ENCODE results near the gene ATOH8. TPM values are rescaled to one million over a fixed set of nuclear protein-coding genes. Genes with fewer than 3 reads are reported as not detected.

ATOH8 gene
- total RNA-seq, 1 experiment from 2014 or later: 0.81 TPM

DNA sequence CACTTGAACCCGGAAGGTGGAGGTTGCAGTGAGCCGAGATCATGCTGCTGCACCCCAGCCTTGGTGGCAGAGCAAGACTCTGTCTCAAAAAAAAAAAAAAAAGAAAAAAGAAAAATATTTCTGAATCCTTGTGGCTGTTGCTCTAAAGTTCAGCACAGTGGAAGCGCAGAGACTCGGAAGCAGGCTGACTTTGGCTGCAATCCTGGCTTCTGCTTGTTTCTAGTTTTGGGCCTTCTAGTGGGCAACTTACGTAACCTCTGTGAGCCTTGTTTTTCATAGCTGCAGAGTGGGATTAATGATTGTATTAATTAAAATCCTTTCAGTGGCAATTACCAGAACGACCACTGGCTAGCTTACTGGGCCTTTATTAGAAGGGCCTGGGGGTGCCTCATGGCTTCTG lies 31.3 kb upstream of the ATOH8 start:
- no peaks in the 10 kb centered on the region; the same call in 1 of the 2 replicates for H3K27me3 Mint-ChIP-seq (ENCODE audit: low read depth)
- no peaks in the 10 kb centered on the region for H3K36me3 Mint-ChIP-seq
- ATAC-seq (no peak), DNase-seq (ENCODE audit: low spot score) (no peak)
- peaks cover 11% of the 10 kb centered on the region for H3K9me3 Mint-ChIP-seq
- ChIA-PET CTCF (interaction anchor here (0.5 to 2.6 kb wide), 7 partner anchors 15 to 105 kb away, joined by 3 to 17 read pairs (median 4); no protein-coding TSS in a partner anchor), POLR2A (interaction anchor here (0.7 kb wide), 1 partner anchor 162 kb away, joined by 4 read pairs; no protein-coding TSS in a partner anchor)
- no peak overlapping the region for H3K27ac Mint-ChIP-seq
- no peak for TF ChIP-seq SMAD4 (CRISPR knock-in tag; IDR thresholded peaks at IDR 0.05)
- TF ChIP-seq, protein P1, sequence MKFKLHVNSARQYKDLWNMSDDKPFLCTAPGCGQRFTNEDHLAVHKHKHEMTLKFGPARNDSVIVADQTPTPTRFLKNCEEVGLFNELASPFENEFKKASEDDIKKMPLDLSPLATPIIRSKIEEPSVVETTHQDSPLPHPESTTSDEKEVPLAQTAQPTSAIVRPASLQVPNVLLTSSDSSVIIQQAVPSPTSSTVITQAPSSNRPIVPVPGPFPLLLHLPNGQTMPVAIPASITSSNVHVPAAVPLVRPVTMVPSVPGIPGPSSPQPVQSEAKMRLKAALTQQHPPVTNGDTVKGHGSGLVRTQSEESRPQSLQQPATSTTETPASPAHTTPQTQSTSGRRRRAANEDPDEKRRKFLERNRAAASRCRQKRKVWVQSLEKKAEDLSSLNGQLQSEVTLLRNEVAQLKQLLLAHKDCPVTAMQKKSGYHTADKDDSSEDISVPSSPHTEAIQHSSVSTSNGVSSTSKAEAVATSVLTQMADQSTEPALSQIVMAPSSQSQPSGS (CRISPR knock-in tag; IDR thresholded peaks at IDR 0.05; ENCODE audit: borderline replicate concordance, low read depth): no peak
- H3K4me1 Mint-ChIP-seq: no peaks in the 10 kb centered on the region
- no peak overlapping the region for H3K4me3 Mint-ChIP-seq

DNA sequence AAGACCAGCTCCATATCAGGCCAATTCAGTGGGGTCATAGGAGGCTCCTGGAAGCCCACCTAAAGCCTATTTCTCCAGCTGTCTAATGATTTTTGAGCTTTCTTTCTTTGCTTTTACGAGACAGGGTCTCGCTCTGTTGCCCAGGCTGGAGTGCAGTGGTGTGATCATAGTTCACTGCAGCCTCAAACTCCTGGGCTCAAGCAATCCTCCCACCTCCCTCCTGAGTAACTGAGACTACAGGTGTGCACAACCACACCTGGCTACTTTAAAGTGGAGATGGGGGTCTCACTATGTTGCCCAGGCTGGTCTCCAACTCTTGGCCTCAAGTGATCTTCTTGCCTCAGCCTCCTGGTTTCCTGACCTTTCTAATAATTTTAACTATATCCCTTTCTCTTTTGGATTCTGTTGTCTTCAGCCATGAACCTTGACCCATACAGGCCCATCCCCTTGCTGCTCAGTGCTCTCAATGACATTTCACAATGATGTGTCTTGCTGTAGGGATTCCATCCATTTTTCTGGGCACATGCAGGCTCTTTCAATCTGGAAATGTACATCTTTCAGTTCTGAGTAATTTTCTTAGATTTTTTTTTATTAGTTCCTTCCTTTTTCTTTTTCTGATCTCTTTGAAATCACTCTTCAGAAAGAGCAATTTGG lies 30.0 kb upstream of the ATOH8 start:
- H3K4me3 Mint-ChIP-seq: no peak overlapping the region
- no peaks in the 10 kb centered on the region for H3K4me1 Mint-ChIP-seq
- H3K36me3 Mint-ChIP-seq: no peaks in the 10 kb centered on the region
- ATAC-seq (no peak), DNase-seq (ENCODE audit: low spot score) (no peak)
- POLR2A ChIA-PET: no interaction called here
- CTCF ChIA-PET: interaction anchor here (0.7 to 2.6 kb wide), 16 partner anchors 11 to 312 kb away, joined by 3 to 17 read pairs (median 4); no protein-coding TSS in a partner anchor
- no peaks in the 10 kb centered on the region; the same call in 1 of the 2 replicates for H3K27me3 Mint-ChIP-seq (ENCODE audit: low read depth)
- no peak overlapping the region for H3K27ac Mint-ChIP-seq
- TF ChIP-seq ZNF121 (CRISPR knock-in tag; IDR thresholded peaks at IDR 0.05): peak; percentile 51; the same call in 1 of the 2 replicates
- TF ChIP-seq, protein P2, sequence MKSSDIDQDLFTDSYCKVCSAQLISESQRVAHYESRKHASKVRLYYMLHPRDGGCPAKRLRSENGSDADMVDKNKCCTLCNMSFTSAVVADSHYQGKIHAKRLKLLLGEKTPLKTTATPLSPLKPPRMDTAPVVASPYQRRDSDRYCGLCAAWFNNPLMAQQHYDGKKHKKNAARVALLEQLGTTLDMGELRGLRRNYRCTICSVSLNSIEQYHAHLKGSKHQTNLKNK (CRISPR knock-in tag; IDR thresholded peaks at IDR 0.05): no peak
- peaks cover 11% of the 10 kb centered on the region for H3K9me3 Mint-ChIP-seq

DNA sequence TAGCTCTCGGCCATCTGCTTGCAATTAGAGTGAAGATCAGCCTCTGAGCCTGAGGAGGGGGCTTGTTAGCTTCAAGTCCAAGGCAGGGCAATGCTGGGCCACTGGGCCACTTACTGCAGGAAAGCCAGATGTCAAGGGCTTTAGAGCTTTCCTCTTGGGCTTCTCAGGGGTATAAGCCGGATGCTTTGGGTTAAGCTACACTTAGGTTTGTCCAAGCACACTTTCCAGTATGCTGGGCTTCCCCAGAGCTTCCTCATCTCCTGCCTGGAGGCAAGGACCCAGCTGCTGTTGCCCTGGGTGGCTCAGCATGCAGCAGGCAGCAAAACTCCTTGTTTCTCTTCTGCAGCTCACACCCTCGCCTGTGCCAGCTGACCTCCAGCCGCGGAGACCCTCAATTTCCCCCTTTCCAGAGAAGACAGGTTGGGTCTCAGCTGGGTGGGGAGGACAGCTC lies 29.0 kb upstream of the ATOH8 start:
- TF ChIP-seq ZNF232 (CRISPR knock-in tag; IDR thresholded peaks at IDR 0.05) (no peak), ETV6 (CRISPR knock-in tag; IDR thresholded peaks at IDR 0.05) (no peak), ZNF396 (CRISPR knock-in tag; IDR thresholded peaks at IDR 0.05; ENCODE audit: borderline replicate concordance) (no peak), ZNF138 (CRISPR knock-in tag; conservative IDR thresholded peaks at IDR 0.05) (no peak), NFE2L1 (CRISPR knock-in tag; IDR thresholded peaks at IDR 0.05) (no peak)
- TF ChIP-seq, protein P3, sequence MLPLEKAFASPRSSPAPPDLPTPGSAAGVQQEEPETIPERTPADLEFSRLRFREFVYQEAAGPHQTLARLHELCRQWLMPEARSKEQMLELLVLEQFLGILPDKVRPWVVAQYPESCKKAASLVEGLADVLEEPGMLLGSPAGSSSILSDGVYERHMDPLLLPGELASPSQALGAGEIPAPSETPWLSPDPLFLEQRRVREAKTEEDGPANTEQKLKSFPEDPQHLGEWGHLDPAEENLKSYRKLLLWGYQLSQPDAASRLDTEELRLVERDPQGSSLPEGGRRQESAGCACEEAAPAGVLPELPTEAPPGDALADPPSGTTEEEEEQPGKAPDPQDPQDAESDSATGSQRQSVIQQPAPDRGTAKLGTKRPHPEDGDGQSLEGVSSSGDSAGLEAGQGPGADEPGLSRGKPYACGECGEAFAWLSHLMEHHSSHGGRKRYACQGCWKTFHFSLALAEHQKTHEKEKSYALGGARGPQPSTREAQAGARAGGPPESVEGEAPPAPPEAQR (CRISPR knock-in tag; IDR thresholded peaks at IDR 0.05): no peak
- TF ChIP-seq, protein P4, sequence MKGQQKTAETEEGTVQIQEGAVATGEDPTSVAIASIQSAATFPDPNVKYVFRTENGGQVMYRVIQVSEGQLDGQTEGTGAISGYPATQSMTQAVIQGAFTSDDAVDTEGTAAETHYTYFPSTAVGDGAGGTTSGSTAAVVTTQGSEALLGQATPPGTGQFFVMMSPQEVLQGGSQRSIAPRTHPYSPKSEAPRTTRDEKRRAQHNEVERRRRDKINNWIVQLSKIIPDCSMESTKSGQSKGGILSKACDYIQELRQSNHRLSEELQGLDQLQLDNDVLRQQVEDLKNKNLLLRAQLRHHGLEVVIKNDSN (CRISPR knock-in tag; IDR thresholded peaks at IDR 0.05): no peak
- TF ChIP-seq, protein P5, sequence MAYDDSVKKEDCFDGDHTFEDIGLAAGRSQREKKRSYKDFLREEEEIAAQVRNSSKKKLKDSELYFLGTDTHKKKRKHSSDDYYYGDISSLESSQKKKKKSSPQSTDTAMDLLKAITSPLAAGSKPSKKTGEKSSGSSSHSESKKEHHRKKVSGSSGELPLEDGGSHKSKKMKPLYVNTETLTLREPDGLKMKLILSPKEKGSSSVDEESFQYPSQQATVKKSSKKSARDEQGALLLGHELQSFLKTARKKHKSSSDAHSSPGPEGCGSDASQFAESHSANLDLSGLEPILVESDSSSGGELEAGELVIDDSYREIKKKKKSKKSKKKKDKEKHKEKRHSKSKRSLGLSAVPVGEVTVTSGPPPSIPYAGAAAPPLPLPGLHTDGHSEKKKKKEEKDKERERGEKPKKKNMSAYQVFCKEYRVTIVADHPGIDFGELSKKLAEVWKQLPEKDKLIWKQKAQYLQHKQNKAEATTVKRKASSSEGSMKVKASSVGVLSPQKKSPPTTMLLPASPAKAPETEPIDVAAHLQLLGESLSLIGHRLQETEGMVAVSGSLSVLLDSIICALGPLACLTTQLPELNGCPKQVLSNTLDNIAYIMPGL (CRISPR knock-in tag; IDR thresholded peaks at IDR 0.05): no peak
- TF ChIP-seq, protein P1 (CRISPR knock-in tag; IDR thresholded peaks at IDR 0.05; ENCODE audit: borderline replicate concordance, low read depth): no peak
- ATAC-seq (no peak), DNase-seq (ENCODE audit: low spot score) (no peak)
- H3K36me3 Mint-ChIP-seq: no peaks in the 10 kb centered on the region
- peaks cover 11% of the 10 kb centered on the region for H3K9me3 Mint-ChIP-seq
- no peaks in the 10 kb centered on the region; the same call in 1 of the 2 replicates for H3K27me3 Mint-ChIP-seq (ENCODE audit: low read depth)
- POLR2A ChIA-PET: no interaction called here
- H3K4me3 Mint-ChIP-seq: no peak overlapping the region
- CTCF ChIA-PET: interaction anchor here (0.7 to 2.6 kb wide), 16 partner anchors 12 to 311 kb away, joined by 3 to 17 read pairs (median 4); no protein-coding TSS in a partner anchor
- H3K4me1 Mint-ChIP-seq: no peaks in the 10 kb centered on the region
- H3K27ac Mint-ChIP-seq: no peak overlapping the region
